K562 (cell line): ENCODE results near the gene ZNF736. TPM values are rescaled to one million over a fixed set of nuclear protein-coding genes. Genes with fewer than 3 reads are reported as not detected.

Experiments used
- ARID1B ChIP-seq: fragments of 450-650 bp; IDR thresholded peaks from 2 replicates; pipeline ENCODE4 v1.6.1; 2016; ENCODE audit warnings: antibody characterized with exemption, mild to moderate bottlenecking, inconsistent platforms
- BCOR ChIP-seq: fragments of 450-650 bp; IDR thresholded peaks from 2 replicates; pipeline ENCODE4 v1.6.1; 2016
- CBX1 ChIP-seq: sonication (generic); IDR thresholded peaks from 2 replicates; pipeline ENCODE4 v1.6.1; 2016; ENCODE audit warnings: antibody characterized with exemption, low read depth, mild to moderate bottlenecking
- DMBX1 ChIP-seq: fragments of 250-450 bp; sonication (Bioruptor Pico); IDR thresholded peaks from 2 replicates; pipeline ENCODE4 v1.8.0; 2022; ENCODE audit warnings: inconsistent platforms, mild to moderate bottlenecking, moderate library complexity, borderline replicate concordance
- GATA2 ChIP-seq: sonication (generic); formaldehyde crosslinking; IDR thresholded peaks from 2 replicates; pipeline ENCODE4 v1.4.0; 2020; ENCODE audit warnings: mild to moderate bottlenecking, missing genetic modification reagents
- GATAD2A ChIP-seq: fragments of 450-650 bp; IDR thresholded peaks from 2 replicates; pipeline ENCODE4 v1.6.1; 2017
- GTF2A2 ChIP-seq: IDR thresholded peaks from 2 replicates; pipeline ENCODE4 v1.6.1; 2016; ENCODE audit warnings: mild to moderate bottlenecking, missing genetic modification characterization, missing compliant biosample characterization
- HMG20A ChIP-seq: fragments of 450-650 bp; formaldehyde crosslinking; conservative IDR thresholded peaks from 2 replicates; pipeline ENCODE4 v1.4.0; 2020; ENCODE audit warnings: mild to moderate bottlenecking, mixed read lengths
- ILK ChIP-seq: fragments of 450-650 bp; IDR thresholded peaks from 2 replicates; pipeline ENCODE4 v1.6.1; 2016; ENCODE audit warnings: missing genetic modification characterization, low read depth, mild to moderate bottlenecking, missing compliant biosample characterization, moderate library complexity, borderline replicate concordance
- KAT8 ChIP-seq: fragments of 450-650 bp; IDR thresholded peaks from 2 replicates; pipeline ENCODE4 v1.6.1; 2016; ENCODE audit warnings: low read depth, mild to moderate bottlenecking
- MCM2 ChIP-seq: fragments of 450-650 bp; IDR thresholded peaks from 2 replicates; pipeline ENCODE4 v1.6.1; 2017; ENCODE audit warnings: low read depth, mild to moderate bottlenecking
- NFRKB ChIP-seq: fragments of 450-650 bp; IDR thresholded peaks from 2 replicates; pipeline ENCODE4 v1.6.1; 2016; ENCODE audit warnings: low read depth
- PHB ChIP-seq: fragments of 250-450 bp; sonication (Bioruptor Pico); IDR thresholded peaks from 2 replicates; pipeline ENCODE4 v1.5.0; 2021
- PHB2 ChIP-seq: fragments of 450-650 bp; IDR thresholded peaks from 2 replicates; pipeline ENCODE4 v1.6.1; 2017; ENCODE audit warnings: low read depth
- RBM39 ChIP-seq: fragments of 200-400 bp; formaldehyde crosslinking; optimal IDR thresholded peaks from 2 replicates; pipeline ENCODE3; 2018; ENCODE audit warnings: low read depth, low read length
- SIN3B ChIP-seq: fragments of 450-650 bp; IDR thresholded peaks from 2 replicates; pipeline ENCODE4 v1.6.1; 2017; ENCODE audit warnings: low read depth, mild to moderate bottlenecking, moderate library complexity
- SRSF7 ChIP-seq: fragments of 200-400 bp; formaldehyde crosslinking; optimal IDR thresholded peaks from 2 replicates; pipeline ENCODE3; 2017; ENCODE audit warnings: mild to moderate bottlenecking, low read depth, low read length
- ZNF184 ChIP-seq: sonication (generic); formaldehyde crosslinking; IDR thresholded peaks from 2 replicates; pipeline ENCODE4 v1.5.0; 2020; ENCODE audit warnings: missing genetic modification reagents
- ZNF232 ChIP-seq: sonication (generic); formaldehyde crosslinking; IDR thresholded peaks from 2 replicates; pipeline ENCODE4 v1.8.0; 2022; ENCODE audit warnings: mild to moderate bottlenecking, missing genetic modification reagents
- ZNF24 ChIP-seq: fragments of 450-650 bp; IDR thresholded peaks from 2 replicates; pipeline ENCODE4 v1.6.1; 2016
- ZNF324 ChIP-seq: fragments of 250-450 bp; sonication (Bioruptor Pico); IDR thresholded peaks from 2 replicates; pipeline ENCODE4 v1.4.0; 2020; ENCODE audit warnings: mild to moderate bottlenecking
- ZNF347 ChIP-seq: fragments of 450-650 bp; formaldehyde crosslinking; IDR thresholded peaks from 2 replicates; pipeline ENCODE4 v1.4.0; 2020; ENCODE audit warnings: low read depth, mild to moderate bottlenecking, moderate library complexity
- ZNF354B ChIP-seq: fragments of 250-450 bp; sonication (Bioruptor Pico); IDR thresholded peaks from 2 replicates; pipeline ENCODE4 v1.4.0; 2020
- polyA plus RNA-seq, 8 experiments: library from polyadenylated mRNA; depleted of rRNA in 4 of 8; stranded (reverse) in 5 of 8; unstranded in 3 of 8; fragments of >200 nt; fragmentation: Nextera tagmentation in 2 of 8; fragmentation: Illumina TruSeq in 1 of 8; extraction: Ambion mirVana in 2 of 8; extraction: Trizol in 1 of 8; gene quantifications; 2 replicates each; pipeline versions ENCODE4 v1.2.1 to v1.2.3, GENCODE V29; 2011 to 2014; ENCODE audit warnings: inconsistent platforms in 1 of 8, missing spikeins in 1 of 8
- total RNA-seq, 7 experiments: library from RNA; depleted of rRNA in 6 of 7; stranded (reverse); fragments of >200 nt in 6 of 7; fragmentation: Illumina TruSeq in 2 of 7; extraction: Trizol in 2 of 7; gene quantifications; 2 replicates each; pipeline versions ENCODE4 v1.2.1 to v1.2.3, GENCODE V29; 2011 to 2021; ENCODE audit warnings: low replicate concordance in 1 of 7
- TF ChIP-seq, protein P1 (sequence below): sonication (generic); formaldehyde crosslinking; IDR thresholded peaks from 2 replicates; pipeline ENCODE4 v1.8.0; 2022; ENCODE audit warnings: missing genetic modification reagents, mild to moderate bottlenecking, moderate library complexity, borderline replicate concordance
- TF ChIP-seq, protein P2 (sequence below): fragments of 450-650 bp; formaldehyde crosslinking; IDR thresholded peaks from 2 replicates; pipeline ENCODE4 v1.4.0; 2020; ENCODE audit warnings: mild to moderate bottlenecking
- TF ChIP-seq, protein P3 (sequence below): fragments of 450-650 bp; formaldehyde crosslinking; IDR thresholded peaks from 2 replicates; pipeline ENCODE4 v1.4.0; 2022; ENCODE audit warnings: missing genetic modification characterization
- TF ChIP-seq, protein P4 (sequence below): sonication (generic); formaldehyde crosslinking; IDR thresholded peaks from 2 replicates; pipeline ENCODE4 v1.8.1; 2023; ENCODE audit warnings: mild to moderate bottlenecking, missing genetic modification reagents

ZNF736 gene
- total and polyA plus RNA-seq, 9 of the 15 experiments (the other 6 are each of a cell fraction or from before 2014, with no cell fraction given): 2.7 to 15.6 (median 7.6) TPM

DNA sequence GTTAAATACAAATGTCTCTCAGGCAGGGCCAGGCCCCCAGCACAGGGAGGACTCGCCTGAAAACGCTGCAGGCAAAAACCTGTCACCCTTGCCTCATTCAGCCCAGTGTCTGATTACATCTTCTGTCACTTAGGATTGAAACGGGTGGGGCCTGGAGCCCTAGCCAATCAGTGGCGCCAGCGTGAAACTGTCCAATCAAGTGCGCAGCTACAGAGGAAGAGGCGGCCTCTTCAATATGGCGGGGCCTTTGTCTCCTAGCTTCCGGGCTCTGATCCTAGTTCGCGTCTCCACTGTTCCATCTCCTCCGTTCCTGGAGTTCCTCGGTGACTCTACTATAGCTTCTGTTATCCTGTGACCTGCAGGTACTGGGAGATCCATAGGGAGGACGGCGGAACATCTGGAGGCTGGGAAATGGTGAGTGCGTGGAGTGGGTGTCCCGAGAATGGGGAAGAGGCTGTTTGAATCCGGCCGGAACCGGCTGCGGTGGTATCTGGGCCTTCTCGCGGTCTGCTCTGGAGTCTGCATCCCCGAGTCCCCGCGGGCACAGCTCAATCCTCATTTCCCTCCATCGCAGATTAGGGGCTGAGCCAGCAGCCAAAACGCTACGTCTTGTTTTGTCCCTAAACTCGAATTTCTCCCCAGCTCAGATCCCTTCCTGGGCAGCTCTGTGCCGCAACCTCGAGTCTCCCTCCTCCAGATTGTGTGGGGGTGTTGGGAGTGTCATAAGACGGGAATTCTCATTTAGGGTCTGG is at the start of gene ZNF736 (continued):
- TF ChIP-seq, protein P1, sequence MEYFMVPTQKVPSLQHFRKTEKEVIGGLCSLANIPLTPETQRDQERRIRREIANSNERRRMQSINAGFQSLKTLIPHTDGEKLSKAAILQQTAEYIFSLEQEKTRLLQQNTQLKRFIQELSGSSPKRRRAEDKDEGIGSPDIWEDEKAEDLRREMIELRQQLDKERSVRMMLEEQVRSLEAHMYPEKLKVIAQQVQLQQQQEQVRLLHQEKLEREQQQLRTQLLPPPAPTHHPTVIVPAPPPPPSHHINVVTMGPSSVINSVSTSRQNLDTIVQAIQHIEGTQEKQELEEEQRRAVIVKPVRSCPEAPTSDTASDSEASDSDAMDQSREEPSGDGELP (CRISPR knock-in tag): 0 out of 2 replicates have a peak, but pooled peaks have one; percentile 22
- TF ChIP-seq ILK (tag) (no peak), ZNF347 (CRISPR knock-in tag) (no peak), SIN3B (peak; percentile 69; the same call in 1 of the 2 replicates), CBX1 (0 out of 2 replicates have a peak, but pooled peaks have one; percentile 15), MCM2 (no peak), PHB (no peak), GATA2 (CRISPR knock-in tag) (no peak), ZNF354B (CRISPR knock-in tag) (no peak), DMBX1 (CRISPR knock-in tag) (no peak), NFRKB (peak; percentile 66; the same call in 1 of the 2 replicates), ZNF324 (CRISPR knock-in tag) (no peak), GATAD2A (no peak), BCOR (no peak), RBM39 (no peak), ZNF24 (0 out of 2 replicates have a peak, but pooled peaks have one; percentile 10), SRSF7 (no peak), ZNF232 (CRISPR knock-in tag) (no peak), ARID1B (no peak), KAT8 (no peak), PHB2 (no peak), HMG20A (no peak), ZNF184 (CRISPR knock-in tag) (no peak), GTF2A2 (no peak)
- TF ChIP-seq, protein P2, sequence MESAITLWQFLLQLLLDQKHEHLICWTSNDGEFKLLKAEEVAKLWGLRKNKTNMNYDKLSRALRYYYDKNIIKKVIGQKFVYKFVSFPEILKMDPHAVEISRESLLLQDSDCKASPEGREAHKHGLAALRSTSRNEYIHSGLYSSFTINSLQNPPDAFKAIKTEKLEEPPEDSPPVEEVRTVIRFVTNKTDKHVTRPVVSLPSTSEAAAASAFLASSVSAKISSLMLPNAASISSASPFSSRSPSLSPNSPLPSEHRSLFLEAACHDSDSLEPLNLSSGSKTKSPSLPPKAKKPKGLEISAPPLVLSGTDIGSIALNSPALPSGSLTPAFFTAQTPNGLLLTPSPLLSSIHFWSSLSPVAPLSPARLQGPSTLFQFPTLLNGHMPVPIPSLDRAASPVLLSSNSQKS (CRISPR knock-in tag): no peak
- TF ChIP-seq, protein P3, sequence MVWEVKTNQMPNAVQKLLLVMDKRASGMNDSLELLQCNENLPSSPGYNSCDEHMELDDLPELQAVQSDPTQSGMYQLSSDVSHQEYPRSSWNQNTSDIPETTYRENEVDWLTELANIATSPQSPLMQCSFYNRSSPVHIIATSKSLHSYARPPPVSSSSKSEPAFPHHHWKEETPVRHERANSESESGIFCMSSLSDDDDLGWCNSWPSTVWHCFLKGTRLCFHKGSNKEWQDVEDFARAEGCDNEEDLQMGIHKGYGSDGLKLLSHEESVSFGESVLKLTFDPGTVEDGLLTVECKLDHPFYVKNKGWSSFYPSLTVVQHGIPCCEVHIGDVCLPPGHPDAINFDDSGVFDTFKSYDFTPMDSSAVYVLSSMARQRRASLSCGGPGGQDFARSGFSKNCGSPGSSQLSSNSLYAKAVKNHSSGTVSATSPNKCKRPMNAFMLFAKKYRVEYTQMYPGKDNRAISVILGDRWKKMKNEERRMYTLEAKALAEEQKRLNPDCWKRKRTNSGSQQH (CRISPR knock-in tag): no peak
- TF ChIP-seq, protein P4, sequence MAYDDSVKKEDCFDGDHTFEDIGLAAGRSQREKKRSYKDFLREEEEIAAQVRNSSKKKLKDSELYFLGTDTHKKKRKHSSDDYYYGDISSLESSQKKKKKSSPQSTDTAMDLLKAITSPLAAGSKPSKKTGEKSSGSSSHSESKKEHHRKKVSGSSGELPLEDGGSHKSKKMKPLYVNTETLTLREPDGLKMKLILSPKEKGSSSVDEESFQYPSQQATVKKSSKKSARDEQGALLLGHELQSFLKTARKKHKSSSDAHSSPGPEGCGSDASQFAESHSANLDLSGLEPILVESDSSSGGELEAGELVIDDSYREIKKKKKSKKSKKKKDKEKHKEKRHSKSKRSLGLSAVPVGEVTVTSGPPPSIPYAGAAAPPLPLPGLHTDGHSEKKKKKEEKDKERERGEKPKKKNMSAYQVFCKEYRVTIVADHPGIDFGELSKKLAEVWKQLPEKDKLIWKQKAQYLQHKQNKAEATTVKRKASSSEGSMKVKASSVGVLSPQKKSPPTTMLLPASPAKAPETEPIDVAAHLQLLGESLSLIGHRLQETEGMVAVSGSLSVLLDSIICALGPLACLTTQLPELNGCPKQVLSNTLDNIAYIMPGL: no peak
